Endodermal cell (in vitro differentiated cells): ENCODE data around the gene HLCS. TPM values are rescaled to one million over a fixed set of nuclear protein-coding genes. Genes with fewer than 3 reads are reported as not detected.

Source experiments
- DNase-seq: peaks from one replicate; pipeline ENCODE4 v3.0.0-alpha.2; 2017
- H3K27ac ChIP-seq: 2 replicates; pipeline ENCODE4 v1.5.1; 2013; ENCODE audit warnings: mild to moderate bottlenecking, low read depth, low read length, moderate library complexity
- H3K27me3 ChIP-seq: 2 replicates; pipeline ENCODE4 v1.6.1; 2013; ENCODE audit warnings: mild to moderate bottlenecking, low read length, moderate library complexity; ENCODE audit not compliant: insufficient read depth, control insufficient read depth, poor library complexity, severe bottlenecking
- H3K36me3 ChIP-seq: 2 replicates; pipeline ENCODE4 v1.7.0; 2013; ENCODE audit warnings: mild to moderate bottlenecking, low read length, moderate library complexity; ENCODE audit not compliant: control insufficient read depth, insufficient read depth
- H3K4me1 ChIP-seq: one replicate; pipeline ENCODE4 v1.7.0; 2013; ENCODE audit warnings: low read length; ENCODE audit not compliant: control insufficient read depth, insufficient read depth
- H3K4me3 ChIP-seq: 2 replicates; pipeline ENCODE4 v1.5.1; 2013; ENCODE audit warnings: mild to moderate bottlenecking, low read length, moderate library complexity
- H3K9ac ChIP-seq: 2 replicates; pipeline ENCODE4 v1.6.1; 2013; ENCODE audit warnings: mild to moderate bottlenecking, low read length, moderate library complexity; ENCODE audit not compliant: poor library complexity, severe bottlenecking; ENCODE audit errors: extremely low read depth
- H3K9me3 ChIP-seq: 2 replicates; pipeline ENCODE4 v1.6.1; 2013; ENCODE audit warnings: mild to moderate bottlenecking, low read length, moderate library complexity; ENCODE audit not compliant: control insufficient read depth
- H3K27ac Mint-ChIP-seq: 2 replicates; pipeline ENCODE4 v1.8.0; 2020; ENCODE audit warnings: mixed read lengths
- H3K27me3 Mint-ChIP-seq: 2 replicates; pipeline ENCODE4 v1.8.0; 2021; ENCODE audit warnings: mild to moderate bottlenecking, mixed read lengths; ENCODE audit not compliant: insufficient read depth
- H3K36me3 Mint-ChIP-seq: 2 replicates; pipeline ENCODE4 v1.8.0; 2020; ENCODE audit warnings: low read depth, mixed read lengths
- H3K4me1 Mint-ChIP-seq: 2 replicates; pipeline ENCODE4 v1.8.0; 2020; ENCODE audit warnings: mixed read lengths
- H3K4me3 Mint-ChIP-seq: 2 replicates; pipeline ENCODE4 v1.8.0; 2020; ENCODE audit warnings: mild to moderate bottlenecking, moderate library complexity, mixed read lengths
- H3K9me3 Mint-ChIP-seq: 2 replicates; pipeline ENCODE4 v1.8.0; 2020; ENCODE audit warnings: mild to moderate bottlenecking, mixed read lengths
- CTCF ChIP-seq: fragments of 200-600 bp; sonication (generic); conservative IDR thresholded peaks from 2 replicates; pipeline ENCODE4 v1.5.0; 2021; ENCODE audit warnings: antibody characterized with exemption, mild to moderate bottlenecking
- WGBS, 2 experiments: methylation state at CpG; one replicate each; pipeline versions ENCODE4 v1.1.5 to v1.1.7; 2013; ENCODE audit warnings: missing lambda C conversion rate in 2 of 2, mixed read lengths in 1 of 2; ENCODE audit not compliant: insufficient coverage in 1 of 2, insufficient read length in 1 of 2; 5-methylcytosine and 5-hydroxymethylcytosine counted together
- total RNA-seq, 2 donors: library from RNA; stranded (reverse); fragmentation: NEBNext Ultra II Directional in 1 of 2; extraction: Animal tissue kit (Norgen Biotek cat#: 25700) in 1 of 2; gene quantifications; 2 replicates in 1 of 2; 3 replicates in 1 of 2; pipeline ENCODE4 v1.2.1, GENCODE V29; 2021

HLCS gene
- total RNA-seq, 2 donors from 2014 or later = 25.0 to 30.1 TPM

- Histone ChIP-seq H3K9me3 (no peaks in the 10 kb centered on the region), H3K27ac (no peak overlapping the region), H3K36me3 (no peaks in the 10 kb centered on the region), H3K4me3 (no peak overlapping the region), H3K9ac (no peak overlapping the region), H3K4me1 (no peaks in the 10 kb centered on the region), H3K27me3 (no peaks in the 10 kb centered on the region)
- H3K27me3 Mint-ChIP-seq = peaks cover 53% of the 10 kb centered on the region
- H3K36me3 Mint-ChIP-seq = no peaks in the 10 kb centered on the region
- H3K9me3 Mint-ChIP-seq = peaks cover 2% of the 10 kb centered on the region
- H3K4me1 Mint-ChIP-seq = no peaks in the 10 kb centered on the region
- WGBS, 2 experiments = 76 to 92% methylated on average over 6 to 12 of the region's 12 CpGs
- H3K4me3 Mint-ChIP-seq = no peak overlapping the region
- H3K27ac Mint-ChIP-seq = no peak overlapping the region
- no peak for DNase-seq
- TF ChIP-seq CTCF = no peak
These were observed 227.9 kb downstream of the HLCS start for GRCh38 chr21:36738489-36739126.

- Mint-ChIP-seq H3K27me3 (peaks cover 57% of the 10 kb centered on the region), H3K9me3 (peaks cover 2% of the 10 kb centered on the region), H3K36me3 (no peaks in the 10 kb centered on the region), H3K27ac (no peak overlapping the region), H3K4me1 (peaks cover under 1% of the 10 kb centered on the region), H3K4me3 (no peak overlapping the region)
- no peak overlapping the region for H3K9ac ChIP-seq
- DNase-seq = peak; percentile 34
- H3K36me3 ChIP-seq = no peaks in the 10 kb centered on the region
- H3K9me3 ChIP-seq = no peaks in the 10 kb centered on the region
- H3K27me3 ChIP-seq = no peaks in the 10 kb centered on the region
- no peak overlapping the region for H3K27ac ChIP-seq
- H3K4me1 ChIP-seq = no peaks in the 10 kb centered on the region
- no peak overlapping the region for H3K4me3 ChIP-seq
- no peak for TF ChIP-seq CTCF
- WGBS, 2 experiments = 87 to 88% methylated on average over 3 to 15 of the region's 15 CpGs
These were observed 230.6 kb downstream of the HLCS start for GRCh38 chr21:36735724-36736320.

GRCh38 chr21:36735201-36735515 is 231.3 kb downstream of the HLCS start:
- WGBS, 2 experiments = 53% methylated on average over 4 of the region's 4 CpGs; no CpG with 5 or more reads in 1 of the 2 experiments
- H3K4me1 Mint-ChIP-seq = peaks cover 4% of the 10 kb centered on the region
- H3K27ac ChIP-seq = no peak overlapping the region
- H3K27ac Mint-ChIP-seq = no peak overlapping the region
- no peaks in the 10 kb centered on the region for H3K36me3 ChIP-seq
- H3K9me3 ChIP-seq = no peaks in the 10 kb centered on the region
- peaks cover 2% of the 10 kb centered on the region for H3K9me3 Mint-ChIP-seq
- no peak for TF ChIP-seq CTCF
- H3K36me3 Mint-ChIP-seq = no peaks in the 10 kb centered on the region
- no peak overlapping the region for H3K4me3 Mint-ChIP-seq
- no peak overlapping the region for H3K4me3 ChIP-seq
- H3K27me3 ChIP-seq = peaks cover 3% of the 10 kb centered on the region
- H3K9ac ChIP-seq = no peak overlapping the region
- H3K27me3 Mint-ChIP-seq = peaks cover 61% of the 10 kb centered on the region
- no peaks in the 10 kb centered on the region for H3K4me1 ChIP-seq
- DNase-seq = peak; percentile 29
